Choroid plexus epithelial cell (primary cell): Measurements from ENCODE around the gene ACKR3.

ENCODE experiments used
- DNase-seq: peaks from one replicate; pipeline ENCODE4 v3.0.0-alpha.2; 2010; ENCODE audit warnings: low read depth
- H3K4me3 ChIP-seq: 2 replicates; pipeline ENCODE4 v1.5.1; 2011; ENCODE audit warnings: low read depth, mild to moderate bottlenecking, control low read depth, low read length, moderate library complexity
- CTCF ChIP-seq: conservative IDR thresholded peaks from 2 replicates; pipeline ENCODE4 v1.5.1; 2011; ENCODE audit warnings: low read depth, mild to moderate bottlenecking, control low read depth, inconsistent platforms, low read length, moderate library complexity

ACKR3 gene

DNA sequence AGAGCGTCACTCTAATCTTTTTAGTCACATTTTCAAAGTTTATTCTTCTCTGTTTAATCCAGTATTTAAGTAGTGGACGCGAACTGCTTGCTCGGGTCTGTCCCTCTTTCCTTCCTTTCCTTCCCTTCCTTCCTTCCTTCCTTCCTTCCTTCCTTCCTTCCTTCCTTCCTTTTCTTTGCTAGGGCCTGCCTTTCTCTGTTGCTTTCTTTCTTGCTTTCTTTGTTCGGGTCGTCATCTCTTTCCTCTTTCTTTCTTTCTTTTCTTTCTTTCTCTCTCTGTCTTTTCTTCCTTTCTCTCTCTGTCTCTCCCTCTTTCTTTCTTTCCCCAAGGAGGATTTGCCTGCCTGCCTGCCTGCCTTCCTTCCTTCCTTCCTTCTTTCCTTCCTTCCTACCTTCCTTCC is 3.0 kb upstream of the ACKR3 start:
- DNase-seq: no peak
- H3K4me3 ChIP-seq: no peak overlapping the region
- TF ChIP-seq CTCF: no peak

- DNase-seq: peak; percentile 54
- no peak for TF ChIP-seq CTCF
- H3K4me3 ChIP-seq: peak overlapping the region; percentile 46
These were observed 1.3 kb upstream of the ACKR3 start for GRCh38 chr2:236568068-236568921.

DNA sequence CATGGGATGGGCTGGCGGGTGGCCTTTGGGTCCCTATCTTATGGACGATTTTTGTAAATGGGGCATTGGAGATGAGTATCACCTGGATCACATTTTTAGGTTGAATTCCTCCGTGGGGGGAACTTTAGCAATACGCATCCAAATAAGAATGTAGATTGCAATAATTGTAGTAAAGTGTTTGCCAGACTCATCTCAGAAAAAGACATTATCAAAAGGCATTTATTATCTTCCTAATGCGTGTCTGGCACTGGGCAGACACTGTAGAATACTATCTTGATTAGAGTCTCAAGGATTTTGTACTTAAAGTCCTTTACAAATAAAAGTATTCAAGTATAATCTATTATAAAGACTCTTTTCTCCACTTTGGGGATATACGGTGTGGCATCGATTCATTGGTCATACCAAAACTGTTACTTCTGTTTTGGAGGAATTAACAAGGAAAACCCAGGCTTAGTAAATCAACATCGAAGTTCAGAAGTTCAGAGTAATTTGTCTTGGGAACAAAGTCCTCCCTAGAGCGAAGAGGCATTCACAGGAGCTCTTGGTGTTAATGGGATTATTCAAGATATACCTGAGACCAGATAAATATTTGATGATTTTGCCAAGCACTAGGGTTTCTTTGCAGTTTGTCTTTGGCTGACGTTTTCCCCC is 578 bp upstream of the ACKR3 start:
- TF ChIP-seq CTCF: no peak
- no peak overlapping the region for H3K4me3 ChIP-seq
- DNase-seq: no peak

GRCh38 chr2:236570081-236570868 is 650 bp downstream of the ACKR3 start:
- no peak for DNase-seq
- no peak for TF ChIP-seq CTCF
- H3K4me3 ChIP-seq: peak overlapping the region; percentile 38

DNA sequence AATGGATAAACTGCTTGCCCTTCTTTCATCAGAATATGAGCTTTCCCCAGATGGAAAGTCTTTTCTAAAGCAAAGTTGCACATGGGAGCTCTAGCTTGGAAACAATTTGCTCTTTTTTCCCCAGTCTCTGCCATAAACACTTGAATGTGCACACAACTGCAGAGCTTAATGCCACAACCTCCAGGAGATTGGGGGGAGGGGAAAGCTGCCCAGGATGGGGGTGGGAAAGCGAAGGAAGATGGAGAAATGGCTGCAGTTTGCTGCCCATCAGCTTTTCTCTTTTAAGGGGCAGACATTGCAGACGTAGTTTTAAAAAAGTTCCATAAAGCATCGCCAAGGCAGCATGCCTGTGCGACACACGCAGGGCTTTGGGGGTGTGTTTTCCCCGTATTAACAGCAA is 1.5 kb downstream of the ACKR3 start:
- no peak for TF ChIP-seq CTCF
- H3K4me3 ChIP-seq: no peak overlapping the region

GRCh38 chr2:236572482-236572881 is 2.9 kb downstream of the ACKR3 start:
- H3K4me3 ChIP-seq: no peak overlapping the region
- no peak for DNase-seq
- TF ChIP-seq CTCF: no peak

More for the DNA sequence above, 1.5 kb downstream of the ACKR3 start:
- DNase-seq: no peak
